Colonic mucosa (tissue), 4 donors: ENCODE measurements around the gene YTHDC2. TPM values are rescaled to one million over a fixed set of nuclear protein-coding genes. Genes with fewer than 3 reads are reported as not detected.

Experiments used
- DNase-seq: peaks from one replicate; pipeline ENCODE4 v3.0.0-alpha.2; 2020
- H3K27ac ChIP-seq: fragments of 200-600 bp; one replicate; pipeline ENCODE4 v1.8.0; 2021
- H3K27me3 ChIP-seq: fragments of 200-600 bp; one replicate; pipeline ENCODE4 v1.8.0; 2021
- H3K36me3 ChIP-seq: fragments of 200-600 bp; one replicate; pipeline ENCODE4 v1.8.0; 2021
- H3K4me1 ChIP-seq: fragments of 200-600 bp; one replicate; pipeline ENCODE4 v1.8.0; 2021; ENCODE audit warnings: mild to moderate bottlenecking
- H3K4me3 ChIP-seq: fragments of 200-600 bp; one replicate; pipeline ENCODE4 v1.8.0; 2021
- H3K9ac ChIP-seq, 2 donors: one replicate each; pipeline ENCODE4 v1.7.0; 2013; ENCODE audit warnings: control low read depth in 2 of 2, low read depth in 2 of 2, low read length in 2 of 2
- H3K9me3 ChIP-seq: fragments of 200-600 bp; one replicate; pipeline ENCODE4 v1.8.0; 2021
- intact Hi-C: fragments of 100-400 bp; cut with DNase I; formaldehyde crosslinking; loops from one replicate; pipeline ENCODE4 v1.14.1; 2022
- total RNA-seq, 2 donors: library from RNA; stranded (reverse); fragmentation: NEBNext Ultra II Directional in 1 of 2; extraction: Animal tissue kit (Norgen Biotek cat#: 25700) in 1 of 2; gene quantifications; one replicate each; pipeline ENCODE4 v1.2.1, GENCODE V29; 2021
- TF ChIP-seq, protein P1 (sequence below): fragments of 200-600 bp; IDR thresholded peaks from one replicate; pipeline ENCODE4 v1.8.0; 2022; ENCODE audit warnings: antibody characterized with exemption, mild to moderate bottlenecking
- donor health status: healthy.
- donor health status: DM: no; HTN: no; CAD: no.
- donor health status: DM: no; HTN: no; CAD: no.

The YTHDC2 gene
- total RNA-seq, 2 donors from 2014 or later = 22.6 to 22.8 TPM

DNA sequence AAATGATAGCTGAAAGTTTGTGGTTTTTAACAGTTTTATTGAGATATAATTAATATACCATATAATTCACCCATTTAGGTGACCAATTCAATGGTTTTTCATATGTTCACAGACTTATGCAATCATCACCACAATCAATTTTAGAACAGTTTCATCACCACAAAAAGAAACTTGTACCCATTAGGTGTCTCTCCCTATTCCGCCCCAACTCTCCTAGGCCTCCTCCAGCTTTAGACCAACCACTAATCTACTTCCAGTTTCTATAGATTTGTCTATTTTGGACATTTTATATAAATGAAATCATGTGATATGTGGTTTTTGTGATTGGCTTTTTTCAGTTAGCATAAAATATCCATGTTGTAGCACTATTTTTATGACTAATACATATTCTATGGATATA, 38.6 kb downstream of the YTHDC2 start:
- Histone ChIP-seq H3K4me3 (no peak overlapping the region), H3K9me3 (no peaks in the 10 kb centered on the region), H3K9ac (no peak overlapping the region), H3K4me1 (no peaks in the 10 kb centered on the region), H3K27me3 (no peaks in the 10 kb centered on the region), H3K36me3 (no peaks in the 10 kb centered on the region), H3K27ac (no peak overlapping the region)
- DNase-seq = no peak
- TF ChIP-seq, protein P1, sequence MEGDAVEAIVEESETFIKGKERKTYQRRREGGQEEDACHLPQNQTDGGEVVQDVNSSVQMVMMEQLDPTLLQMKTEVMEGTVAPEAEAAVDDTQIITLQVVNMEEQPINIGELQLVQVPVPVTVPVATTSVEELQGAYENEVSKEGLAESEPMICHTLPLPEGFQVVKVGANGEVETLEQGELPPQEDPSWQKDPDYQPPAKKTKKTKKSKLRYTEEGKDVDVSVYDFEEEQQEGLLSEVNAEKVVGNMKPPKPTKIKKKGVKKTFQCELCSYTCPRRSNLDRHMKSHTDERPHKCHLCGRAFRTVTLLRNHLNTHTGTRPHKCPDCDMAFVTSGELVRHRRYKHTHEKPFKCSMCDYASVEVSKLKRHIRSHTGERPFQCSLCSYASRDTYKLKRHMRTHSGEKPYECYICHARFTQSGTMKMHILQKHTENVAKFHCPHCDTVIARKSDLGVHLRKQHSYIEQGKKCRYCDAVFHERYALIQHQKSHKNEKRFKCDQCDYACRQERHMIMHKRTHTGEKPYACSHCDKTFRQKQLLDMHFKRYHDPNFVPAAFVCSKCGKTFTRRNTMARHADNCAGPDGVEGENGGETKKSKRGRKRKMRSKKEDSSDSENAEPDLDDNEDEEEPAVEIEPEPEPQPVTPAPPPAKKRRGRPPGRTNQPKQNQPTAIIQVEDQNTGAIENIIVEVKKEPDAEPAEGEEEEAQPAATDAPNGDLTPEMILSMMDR = no peak
- intact Hi-C loops = no loop called here

DNA sequence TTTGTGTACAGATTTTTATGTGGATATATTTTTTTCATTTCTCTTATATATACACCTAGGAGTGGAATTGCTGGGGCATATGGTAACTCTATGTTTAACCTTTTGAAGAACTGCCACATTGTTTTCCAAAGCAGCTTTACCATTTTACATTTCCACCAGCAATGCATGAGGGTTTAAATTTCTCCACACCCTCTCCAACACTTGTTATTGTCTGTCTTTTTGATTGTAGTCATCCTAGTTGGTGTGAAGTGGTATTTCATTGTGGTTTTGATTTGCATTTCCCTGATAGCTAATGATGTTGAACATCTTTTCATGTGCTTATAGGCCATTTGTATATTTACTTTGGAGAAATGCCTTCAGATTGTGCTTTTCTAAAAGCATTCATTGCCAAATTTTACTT, 39.1 kb downstream of the YTHDC2 start:
- no peaks in the 10 kb centered on the region for H3K36me3 ChIP-seq
- TF ChIP-seq, protein P1 = no peak
- H3K27me3 ChIP-seq = no peaks in the 10 kb centered on the region
- no peak overlapping the region for H3K4me3 ChIP-seq
- H3K4me1 ChIP-seq = no peaks in the 10 kb centered on the region
- H3K9ac ChIP-seq = no peak overlapping the region
- no peak for DNase-seq
- H3K9me3 ChIP-seq = no peaks in the 10 kb centered on the region
- intact Hi-C loops = no loop called here
- H3K27ac ChIP-seq = no peak overlapping the region

DNA sequence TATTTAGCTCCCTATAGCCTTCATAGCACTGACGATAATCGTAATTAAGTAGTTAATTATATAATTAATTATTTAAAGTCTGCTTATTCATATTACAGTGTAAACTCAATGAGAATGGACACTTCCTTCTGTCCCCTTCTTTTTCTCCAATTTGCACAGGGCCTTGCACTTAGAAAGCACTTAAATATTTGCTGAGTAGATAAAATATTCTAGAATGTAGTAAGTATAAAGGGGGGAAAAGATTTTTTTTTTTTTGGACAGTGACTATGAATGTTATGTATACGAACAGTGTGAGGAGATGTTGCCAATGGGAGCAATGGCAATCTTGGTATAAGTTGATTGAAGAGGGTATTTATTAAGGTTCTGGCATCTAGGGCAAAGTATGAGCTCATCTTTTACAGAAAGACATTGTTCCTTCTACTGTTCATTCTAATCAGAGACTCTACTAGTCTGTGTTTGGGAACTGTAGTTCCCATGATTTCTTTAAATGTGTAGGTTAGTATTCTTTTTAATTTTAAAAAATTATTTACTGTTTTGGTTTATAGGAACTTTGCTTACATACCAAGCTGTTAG, 49.4 kb downstream of the YTHDC2 start:
- intact Hi-C loops = no loop called here
- DNase-seq = no peak
- TF ChIP-seq, protein P1 = no peak
- no peak overlapping the region for H3K9ac ChIP-seq
- no peaks in the 10 kb centered on the region for H3K27me3 ChIP-seq
- H3K4me3 ChIP-seq = no peak overlapping the region
- H3K27ac ChIP-seq = no peak overlapping the region
- no peaks in the 10 kb centered on the region for H3K4me1 ChIP-seq
- no peaks in the 10 kb centered on the region for H3K9me3 ChIP-seq
- H3K36me3 ChIP-seq = no peaks in the 10 kb centered on the region

DNA sequence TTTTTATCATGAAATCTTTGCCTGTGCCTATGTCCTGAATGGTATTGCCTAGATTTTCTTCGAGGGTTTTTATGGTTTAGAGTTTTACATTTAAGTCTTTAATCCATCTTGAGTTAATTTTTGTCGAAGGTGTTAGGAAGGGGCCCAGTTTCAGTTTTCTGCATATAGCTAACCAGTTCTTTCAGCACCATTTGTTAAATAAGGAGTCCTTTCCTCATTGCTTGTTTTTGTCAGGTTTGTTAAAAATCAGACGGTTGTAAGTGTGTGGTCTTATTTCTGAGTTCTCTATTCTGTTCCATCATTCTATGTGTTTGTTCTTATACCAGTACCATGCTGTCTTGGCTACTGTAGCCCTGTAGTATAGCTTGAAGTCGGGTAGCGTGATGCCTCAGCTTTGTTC, 55.9 kb downstream of the YTHDC2 start:
- no peaks in the 10 kb centered on the region for H3K4me1 ChIP-seq
- TF ChIP-seq, protein P1 = no peak
- H3K4me3 ChIP-seq = no peak overlapping the region
- H3K36me3 ChIP-seq = no peaks in the 10 kb centered on the region
- intact Hi-C loops = no loop called here
- H3K9me3 ChIP-seq = no peaks in the 10 kb centered on the region
- H3K9ac ChIP-seq = no peak overlapping the region
- no peaks in the 10 kb centered on the region for H3K27me3 ChIP-seq
- H3K27ac ChIP-seq = no peak overlapping the region
- no peak for DNase-seq

DNA sequence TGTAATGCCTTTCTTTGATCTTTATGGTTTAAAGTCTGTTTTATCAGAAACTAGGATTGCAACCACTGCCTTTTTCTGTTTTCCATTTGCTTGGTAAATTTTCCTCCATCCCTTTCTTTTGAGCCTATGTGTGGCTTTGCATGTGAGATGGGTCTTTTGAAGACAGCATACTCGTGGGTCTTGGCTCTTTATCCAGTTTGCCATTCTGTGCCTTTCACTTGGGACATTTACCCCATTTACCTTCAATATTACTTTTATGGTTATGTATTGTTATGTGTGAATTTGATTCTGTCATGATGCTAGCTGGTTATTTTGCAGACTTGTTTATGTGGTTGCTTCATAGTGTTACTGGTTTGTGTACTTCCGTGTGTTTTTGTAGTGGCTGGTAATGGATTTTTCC, 59.2 kb downstream of the YTHDC2 start:
- intact Hi-C loops = no loop called here

More for the DNA sequence above, 59.2 kb downstream of the YTHDC2 start:
- Histone ChIP-seq H3K4me1 (no peaks in the 10 kb centered on the region), H3K36me3 (no peaks in the 10 kb centered on the region), H3K9me3 (no peaks in the 10 kb centered on the region), H3K4me3 (no peak overlapping the region), H3K27me3 (no peaks in the 10 kb centered on the region), H3K9ac (no peak overlapping the region), H3K27ac (no peak overlapping the region)
- TF ChIP-seq, protein P1 = no peak
- no peak for DNase-seq
